ENCODE measurements around the gene LRP1B. TPM values are rescaled to one million over a fixed set of nuclear protein-coding genes. Genes with fewer than 3 reads are reported as not detected.

Gene LRP1B
- total and polyA plus RNA-seq, 2 of the 8 experiments (the other 6 are each of a cell fraction or from before 2014, with no cell fraction given): 0.03 TPM; not detected in 1

- Histone ChIP-seq H4K8ac (ENCODE audit: extremely low read depth, insufficient read depth, low read length) (no peak overlapping the region), H3K14ac (ENCODE audit: insufficient read length) (no peak overlapping the region), H4K5ac (ENCODE audit: insufficient read length, low read depth, low read length) (no peak overlapping the region), H3K4me2 (ENCODE audit: insufficient read depth in 1 of 2, low read depth in 2 of 2, low read length in 2 of 2) (no peak overlapping the region), H3K79me1 (ENCODE audit: low read depth, low read length) (no peaks in the 10 kb centered on the region), H2BK12ac (ENCODE audit: low read depth, low read length) (no peak overlapping the region), H2BK20ac (ENCODE audit: low read length) (no peak overlapping the region), H3K18ac (ENCODE audit: extremely low read depth, low read length) (no peak overlapping the region), H3K4me3 (ENCODE audit: extremely low read depth in 1 of 4, insufficient read depth in 2 of 4, low read depth in 3 of 4, low read length in 4 of 4) (no peak overlapping the region), H2AK5ac (ENCODE audit: low read depth, low read length) (no peak overlapping the region), H3K4ac (replicated peaks; ENCODE audit: insufficient read length, low read depth, low read length) (no peak overlapping the region), H3K27ac (ENCODE audit: low read depth, low read length) (no peak overlapping the region), H3K23ac (ENCODE audit: insufficient read length) (no peak overlapping the region), H3K23me2 (ENCODE audit: low read depth, low read length) (no peaks in the 10 kb centered on the region), H2BK120ac (replicated peaks; ENCODE audit: low read depth, low read length) (no peak overlapping the region), H2BK5ac (ENCODE audit: low read depth, low read length) (no peak overlapping the region), H3K56ac (replicated peaks; ENCODE audit: insufficient read length, low read depth, low read length) (no peak overlapping the region), H2AFZ (ENCODE audit: low read length) (no peak overlapping the region), H3K27me3 (replicated peaks in 1 of 4; ENCODE audit: control insufficient read depth in 3 of 4, extremely low read depth in 1 of 4, insufficient read depth in 3 of 4, low read length in 3 of 4) (no peaks in the 10 kb centered on the region), H3K9ac (replicated peaks in 1 of 4; ENCODE audit: extremely low read depth in 1 of 4, low read depth in 3 of 4, low read length in 3 of 4) (no peak overlapping the region), H2BK15ac (ENCODE audit: low read length) (no peak overlapping the region), H3K9me3 (ENCODE audit: insufficient read depth in 2 of 2, low read depth in 1 of 2, low read length in 1 of 2) (no peaks in the 10 kb centered on the region), H4K91ac (replicated peaks; ENCODE audit: insufficient read length, low read length) (no peak overlapping the region), H3K36me3 (ENCODE audit: control insufficient read depth in 2 of 4, insufficient read depth in 4 of 4, low read length in 3 of 4) (no peaks in the 10 kb centered on the region), H4K20me1 (replicated peaks in 1 of 2; ENCODE audit: control insufficient read depth in 1 of 2, insufficient read depth in 2 of 2, low read length in 2 of 2) (no peaks in the 10 kb centered on the region), H3K79me2 (ENCODE audit: control insufficient read depth in 1 of 2, insufficient read depth in 2 of 2, low read length in 2 of 2) (no peaks in the 10 kb centered on the region), H3K4me1 (replicated peaks in 1 of 4; ENCODE audit: control insufficient read depth in 3 of 4, insufficient read depth in 4 of 4, low read length in 3 of 4) (no peaks in the 10 kb centered on the region)
- WGBS, 2 experiments (ENCODE audit: extremely low coverage in 1 of 2, insufficient coverage in 1 of 2, insufficient read length in 1 of 2, insufficient replicate concordance in 2 of 2, low coverage in 1 of 2, low lambda C conversion rate in 2 of 2, missing lambda C conversion rate in 1 of 2): 96% methylated on average over 6 of the region's 6 CpGs; no CpG with 5 or more reads in 1 of the 2 experiments
- ChIA-PET POLR2A (ENCODE audit: partially characterized antibody) (no interaction called here), CTCF (ENCODE audit: partially characterized antibody) (no interaction called here)
- no peak for DNase-seq (ENCODE audit: low read depth in 1 of 2, low spot score in 2 of 2)
- no peak for FAIRE-seq
- TF ChIP-seq HDAC6 (IDR thresholded peaks at IDR 0.05; ENCODE audit: low read depth, low read length): no peak
- TF ChIP-seq TBP (IDR thresholded peaks at IDR 0.05; ENCODE audit: low read depth, low read length): no peak
- no peak for TF ChIP-seq NANOG (IDR thresholded peaks at IDR 0.05; ENCODE audit: insufficient read depth, low read depth, low read length, poor library complexity, severe bottlenecking)
- TF ChIP-seq E2F6 (IDR thresholded peaks at IDR 0.05): no peak
- TF ChIP-seq KDM5A (IDR thresholded peaks at IDR 0.05; ENCODE audit: low read length): no peak
- no peak for TF ChIP-seq JUND (IDR thresholded peaks at IDR 0.05; ENCODE audit: low read length)
- TF ChIP-seq SIN3A (conservative IDR thresholded peaks at IDR 0.05 in 1 of 2, IDR thresholded peaks at IDR 0.05 in 1 of 2; ENCODE audit: low read depth in 1 of 2, low read length in 2 of 2): no peak
- TF ChIP-seq TEAD4 (IDR thresholded peaks at IDR 0.05; ENCODE audit: low read depth, low read length): no peak
- TF ChIP-seq KDM1A (IDR thresholded peaks at IDR 0.05; ENCODE audit: borderline replicate concordance, low read length): no peak
- TF ChIP-seq CHD2 (IDR thresholded peaks at IDR 0.05; ENCODE audit: low read length): no peak
- no peak for TF ChIP-seq ASH2L (IDR thresholded peaks at IDR 0.05; ENCODE audit: low read length)
- TF ChIP-seq JUN (IDR thresholded peaks at IDR 0.05; ENCODE audit: low read depth, low read length): no peak
Measured at GRCh38 chr2:140262908-140263307, 1867.9 kb downstream of the LRP1B start.

Data from H1 (cell line).